ENCODE results near the gene IKBKE. TPM values are rescaled to one million over a fixed set of nuclear protein-coding genes. Genes with fewer than 3 reads are reported as not detected.

The IKBKE gene
- total and polyA plus RNA-seq, 4 donors = 4.3 to 10.3 (median 5.2) TPM

DNA sequence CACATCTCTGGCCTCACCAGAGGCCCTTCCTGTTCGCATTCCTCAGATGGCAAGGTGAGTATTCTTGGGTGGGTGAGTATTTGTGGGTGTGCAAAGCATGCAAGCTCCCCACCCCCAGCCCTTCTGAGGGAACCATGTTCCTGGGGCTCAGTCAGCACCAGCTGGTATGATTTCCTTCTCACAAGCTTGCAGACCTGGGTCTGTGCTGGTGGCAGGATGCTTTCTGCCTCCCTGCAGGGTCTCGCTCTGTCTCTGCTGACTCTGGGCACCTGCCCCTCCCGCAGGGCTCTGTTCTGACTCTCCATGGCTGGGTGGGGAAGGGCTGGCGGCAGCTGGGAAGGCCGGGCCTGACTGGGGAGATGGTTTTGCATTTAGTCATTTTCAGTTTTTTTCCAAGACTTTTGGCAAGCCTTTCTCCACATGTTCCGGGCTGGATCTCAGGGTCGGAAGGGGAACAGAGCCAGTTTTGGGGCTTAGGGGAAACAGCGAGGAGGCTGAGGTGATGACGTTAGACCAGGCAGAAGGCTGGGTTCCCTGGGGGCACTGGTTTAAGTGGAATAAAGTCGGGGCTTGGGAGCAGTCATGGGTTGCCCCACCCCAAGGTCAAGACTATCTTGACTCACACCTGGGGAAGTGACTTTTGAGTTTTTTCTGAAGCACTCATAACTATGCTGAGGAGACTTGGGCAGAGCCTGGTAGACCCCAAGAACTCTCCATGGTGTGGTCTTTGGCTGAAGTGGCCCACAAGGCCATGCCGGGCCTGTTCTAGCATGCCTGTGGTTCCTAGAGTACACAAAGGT lies 43.2 kb downstream of the IKBKE start:
- WGBS, 2 donors = 18 to 19% methylated on average over 11 of the region's 11 CpGs
- intact Hi-C loops (cut with DNase I) = loop anchor here in 1 of 2 donors (2.0 kb wide), 1 partner anchor 27 kb away; no protein-coding TSS in a partner anchor
- DNase-seq = peak; percentile 90
- H3K36me3 ChIP-seq (ENCODE audit: control insufficient read depth in 1 of 2, insufficient read depth in 2 of 2, low read length in 1 of 2) = no peaks in the 10 kb centered on the region
- H3K4me3 ChIP-seq (ENCODE audit: low read length in 2 of 2) = no peak overlapping the region
- ATAC-seq (ENCODE audit: low FRiP score) = peak; percentile 81
- H3K9me3 ChIP-seq (ENCODE audit: control insufficient read depth, low read length) = no peaks in the 10 kb centered on the region
- no peaks in the 10 kb centered on the region for H3K27me3 ChIP-seq (ENCODE audit: control insufficient read depth in 1 of 2, insufficient read depth in 2 of 2, low read length in 1 of 2)
- H3K4me1 ChIP-seq (ENCODE audit: control insufficient read depth in 1 of 2, insufficient read depth in 2 of 2, low read length in 2 of 2) = no peaks in the 10 kb centered on the region
- H3K27ac ChIP-seq (ENCODE audit: low read depth in 1 of 2, low read length in 2 of 2) = no peak overlapping the region

DNA sequence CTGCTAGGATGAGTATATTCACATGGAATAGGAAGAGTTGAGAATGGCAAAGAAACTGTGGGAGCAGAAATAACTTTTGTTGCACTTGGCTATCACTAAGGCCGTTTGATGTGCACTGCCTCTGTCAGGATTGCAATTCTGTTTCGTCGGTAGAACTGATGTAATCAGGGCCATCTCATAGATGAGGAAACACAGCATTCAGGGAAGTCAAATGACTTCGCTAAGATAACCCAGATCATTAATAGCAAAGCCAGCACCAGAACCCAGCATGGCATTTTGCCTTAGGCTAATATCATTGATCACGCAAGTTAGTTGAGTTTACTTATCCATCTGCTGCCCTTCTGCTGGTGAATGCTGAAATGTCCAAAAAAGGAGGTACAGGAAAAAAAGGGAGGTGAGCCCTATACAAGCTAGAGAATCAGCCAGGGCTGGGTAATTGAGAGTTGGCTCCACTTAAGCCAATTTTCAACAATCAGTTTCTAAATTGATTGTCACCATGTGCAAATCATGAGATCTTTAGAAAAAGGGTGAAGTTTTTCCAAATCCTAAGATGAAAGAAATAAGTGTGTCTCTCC lies 44.6 kb downstream of the IKBKE start:
- intact Hi-C loops (cut with DNase I) = loop anchor here in 1 of 2 donors (2.0 kb wide), 1 partner anchor 26 kb away; no protein-coding TSS in a partner anchor
- ATAC-seq (ENCODE audit: low FRiP score) (no peak), DNase-seq (peak in 1 of 2 donors; percentile 15)
- no peaks in the 10 kb centered on the region for H3K36me3 ChIP-seq (ENCODE audit: control insufficient read depth in 1 of 2, insufficient read depth in 2 of 2, low read length in 1 of 2)
- H3K4me1 ChIP-seq (ENCODE audit: control insufficient read depth in 1 of 2, insufficient read depth in 2 of 2, low read length in 2 of 2) = no peaks in the 10 kb centered on the region
- H3K4me3 ChIP-seq (ENCODE audit: low read length in 2 of 2) = no peak overlapping the region
- no peaks in the 10 kb centered on the region for H3K27me3 ChIP-seq (ENCODE audit: control insufficient read depth in 1 of 2, insufficient read depth in 2 of 2, low read length in 1 of 2)
- WGBS, 2 donors = 87 to 91% methylated on average over 5 of the region's 5 CpGs
- H3K9me3 ChIP-seq (ENCODE audit: control insufficient read depth, low read length) = no peaks in the 10 kb centered on the region
- H3K27ac ChIP-seq (ENCODE audit: low read depth in 1 of 2, low read length in 2 of 2) = no peak overlapping the region

DNA sequence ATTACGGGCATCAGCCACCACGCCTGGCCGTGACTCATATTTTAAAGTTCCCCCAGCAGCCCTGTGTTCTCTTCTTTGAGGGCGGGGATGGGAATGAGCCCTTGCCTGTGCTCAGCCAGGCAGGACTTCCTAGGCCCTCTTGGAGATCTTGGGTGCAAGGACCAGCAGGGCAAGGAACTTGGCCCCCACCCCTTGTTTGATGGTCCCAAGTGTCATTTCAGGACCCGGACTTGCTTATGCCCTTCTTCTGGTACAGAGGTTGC lies 46.4 kb downstream of the IKBKE start:
- Histone ChIP-seq H3K4me1 (ENCODE audit: control insufficient read depth in 1 of 2, insufficient read depth in 2 of 2, low read length in 2 of 2) (no peaks in the 10 kb centered on the region), H3K36me3 (ENCODE audit: control insufficient read depth in 1 of 2, insufficient read depth in 2 of 2, low read length in 1 of 2) (no peaks in the 10 kb centered on the region), H3K27me3 (ENCODE audit: control insufficient read depth in 1 of 2, insufficient read depth in 2 of 2, low read length in 1 of 2) (no peaks in the 10 kb centered on the region), H3K4me3 (ENCODE audit: low read length in 2 of 2) (no peak overlapping the region), H3K9me3 (ENCODE audit: control insufficient read depth, low read length) (no peaks in the 10 kb centered on the region), H3K27ac (ENCODE audit: low read depth in 1 of 2, low read length in 2 of 2) (no peak overlapping the region)
- 70 to 100% methylated on average over 5 of the region's 5 CpGs for WGBS, 2 donors
- intact Hi-C loops (cut with DNase I) = no loop called here
- no peak for ATAC-seq (ENCODE audit: low FRiP score)
- DNase-seq = peak; percentile 25 to 46

DNA sequence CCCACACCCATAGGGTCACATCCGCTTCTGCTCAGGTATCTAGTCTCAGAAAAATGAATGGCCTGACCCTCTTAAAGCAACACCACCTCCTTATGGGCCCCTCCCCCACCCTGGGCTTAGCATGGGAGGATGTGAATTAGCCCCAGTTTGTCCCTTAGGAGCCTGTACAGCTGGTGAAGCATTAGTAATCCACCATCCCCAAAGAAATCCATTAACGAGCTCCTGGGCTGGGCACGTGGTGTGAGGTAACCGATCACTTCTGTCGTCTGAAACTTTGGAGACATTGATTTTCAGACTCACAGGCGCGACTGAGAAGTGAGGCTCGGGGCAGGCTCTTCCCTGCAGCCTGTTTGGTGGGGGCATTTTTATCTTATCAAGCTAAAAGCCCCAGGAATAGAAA lies 47.5 kb downstream of the IKBKE start:
- intact Hi-C loops (cut with DNase I) = no loop called here
- Histone ChIP-seq H3K27ac (ENCODE audit: low read depth in 1 of 2, low read length in 2 of 2) (no peak overlapping the region), H3K27me3 (ENCODE audit: control insufficient read depth in 1 of 2, insufficient read depth in 2 of 2, low read length in 1 of 2) (no peaks in the 10 kb centered on the region), H3K4me1 (ENCODE audit: control insufficient read depth in 1 of 2, insufficient read depth in 2 of 2, low read length in 2 of 2) (no peaks in the 10 kb centered on the region), H3K4me3 (ENCODE audit: low read length in 2 of 2) (no peak overlapping the region), H3K9me3 (ENCODE audit: control insufficient read depth, low read length) (no peaks in the 10 kb centered on the region), H3K36me3 (ENCODE audit: control insufficient read depth in 1 of 2, insufficient read depth in 2 of 2, low read length in 1 of 2) (no peaks in the 10 kb centered on the region)
- 88 to 90% methylated on average over 8 of the region's 8 CpGs for WGBS, 2 donors
- ATAC-seq (ENCODE audit: low FRiP score) (no peak), DNase-seq (peak; percentile 29 to 33)

DNA sequence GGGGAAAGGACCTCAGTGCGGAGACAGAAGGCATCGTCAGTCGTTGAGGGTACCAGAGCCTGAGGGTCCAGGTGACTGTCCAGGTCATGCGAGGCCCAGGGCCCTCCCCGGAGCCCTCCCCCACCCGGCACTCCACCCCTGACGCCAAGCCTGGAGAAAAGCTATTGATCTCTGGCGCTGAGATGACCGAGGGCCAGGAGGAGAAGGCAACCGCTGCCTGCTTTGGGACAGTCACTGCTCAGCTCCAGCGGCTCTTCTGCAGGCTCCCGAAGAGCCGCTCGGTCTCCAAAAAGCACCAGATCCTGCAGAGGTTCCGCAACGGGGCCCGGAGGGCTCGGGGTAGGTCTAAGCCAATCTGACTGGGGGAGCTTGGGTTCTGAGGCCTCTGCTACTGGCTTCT lies 47.9 kb downstream of the IKBKE start:
- DNase-seq (peak; percentile 22 to 52), ATAC-seq (ENCODE audit: low FRiP score) (no peak)
- no peaks in the 10 kb centered on the region for H3K27me3 ChIP-seq (ENCODE audit: control insufficient read depth in 1 of 2, insufficient read depth in 2 of 2, low read length in 1 of 2)
- H3K4me1 ChIP-seq (ENCODE audit: control insufficient read depth in 1 of 2, insufficient read depth in 2 of 2, low read length in 2 of 2) = no peaks in the 10 kb centered on the region
- WGBS, 2 donors = 92 to 93% methylated on average over 18 of the region's 18 CpGs
- H3K9me3 ChIP-seq (ENCODE audit: control insufficient read depth, low read length) = no peaks in the 10 kb centered on the region
- no peaks in the 10 kb centered on the region for H3K36me3 ChIP-seq (ENCODE audit: control insufficient read depth in 1 of 2, insufficient read depth in 2 of 2, low read length in 1 of 2)
- intact Hi-C loops (cut with DNase I) = no loop called here
- H3K27ac ChIP-seq (ENCODE audit: low read depth in 1 of 2, low read length in 2 of 2) = no peak overlapping the region
- H3K4me3 ChIP-seq (ENCODE audit: low read length in 2 of 2) = no peak overlapping the region

DNA sequence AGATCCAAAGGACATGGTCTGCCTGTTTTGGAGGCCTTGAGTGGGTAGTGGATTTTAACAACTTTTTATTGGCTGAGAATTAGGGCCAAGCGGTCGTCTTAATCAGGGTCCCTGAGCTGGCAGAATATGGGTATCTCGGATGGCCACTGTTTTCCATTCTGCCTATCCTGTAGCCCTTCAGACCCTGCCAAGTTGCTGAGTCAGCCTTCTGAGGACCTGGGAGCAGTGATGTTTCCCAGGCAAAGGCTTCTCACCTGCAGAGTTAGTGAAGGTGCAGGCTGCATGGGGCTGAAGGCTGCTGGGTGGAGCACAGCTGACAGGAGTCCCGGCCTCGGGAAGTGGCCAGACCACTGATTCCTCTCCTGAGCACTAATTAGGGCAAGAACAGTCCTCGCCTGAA lies 48.5 kb downstream of the IKBKE start:
- no peaks in the 10 kb centered on the region for H3K9me3 ChIP-seq (ENCODE audit: control insufficient read depth, low read length)
- 95 to 97% methylated on average over 6 of the region's 6 CpGs for WGBS, 2 donors
- no peaks in the 10 kb centered on the region for H3K4me1 ChIP-seq (ENCODE audit: control insufficient read depth in 1 of 2, insufficient read depth in 2 of 2, low read length in 2 of 2)
- H3K27ac ChIP-seq (ENCODE audit: low read depth in 1 of 2, low read length in 2 of 2) = no peak overlapping the region
- no peaks in the 10 kb centered on the region for H3K36me3 ChIP-seq (ENCODE audit: control insufficient read depth in 1 of 2, insufficient read depth in 2 of 2, low read length in 1 of 2)
- intact Hi-C loops (cut with DNase I) = no loop called here
- no peak overlapping the region for H3K4me3 ChIP-seq (ENCODE audit: low read length in 2 of 2)
- no peaks in the 10 kb centered on the region for H3K27me3 ChIP-seq (ENCODE audit: control insufficient read depth in 1 of 2, insufficient read depth in 2 of 2, low read length in 1 of 2)
- ATAC-seq (ENCODE audit: low FRiP score) (no peak), DNase-seq (peak; percentile 26 to 36)

DNA sequence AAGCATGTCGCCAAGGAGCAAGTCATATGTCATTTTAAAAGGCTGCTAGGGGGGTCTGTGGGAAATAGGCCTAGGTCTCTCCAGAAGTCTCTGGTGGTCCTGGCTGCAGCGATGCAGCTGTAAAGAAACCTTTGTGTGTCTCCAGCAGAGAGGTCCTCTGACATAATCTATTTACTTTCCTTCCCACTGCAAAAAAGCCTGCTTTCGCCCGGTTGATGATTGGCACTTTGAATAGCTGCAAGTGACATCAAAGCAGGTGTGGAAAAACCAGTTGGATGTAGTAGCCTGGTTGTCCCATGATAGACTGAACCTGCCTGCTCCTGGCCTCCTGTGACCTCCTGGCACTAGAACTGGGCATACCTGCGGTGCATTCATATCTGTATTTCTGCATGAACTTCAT lies 50.9 kb downstream of the IKBKE start:
- intact Hi-C loops (cut with DNase I) = no loop called here
- H3K27me3 ChIP-seq (ENCODE audit: control insufficient read depth in 1 of 2, insufficient read depth in 2 of 2, low read length in 1 of 2) = no peaks in the 10 kb centered on the region
- no peaks in the 10 kb centered on the region for H3K36me3 ChIP-seq (ENCODE audit: control insufficient read depth in 1 of 2, insufficient read depth in 2 of 2, low read length in 1 of 2)
- peak; percentile 15 to 18 for DNase-seq
- 84 to 92% methylated on average over 5 of the region's 5 CpGs for WGBS, 2 donors
- H3K4me3 ChIP-seq (ENCODE audit: low read length in 2 of 2) = no peak overlapping the region
- H3K27ac ChIP-seq (ENCODE audit: low read depth in 1 of 2, low read length in 2 of 2) = no peak overlapping the region
- no peaks in the 10 kb centered on the region for H3K4me1 ChIP-seq (ENCODE audit: control insufficient read depth in 1 of 2, insufficient read depth in 2 of 2, low read length in 2 of 2)
- no peaks in the 10 kb centered on the region for H3K9me3 ChIP-seq (ENCODE audit: control insufficient read depth, low read length)
- ATAC-seq (ENCODE audit: low FRiP score) = no peak

DNA sequence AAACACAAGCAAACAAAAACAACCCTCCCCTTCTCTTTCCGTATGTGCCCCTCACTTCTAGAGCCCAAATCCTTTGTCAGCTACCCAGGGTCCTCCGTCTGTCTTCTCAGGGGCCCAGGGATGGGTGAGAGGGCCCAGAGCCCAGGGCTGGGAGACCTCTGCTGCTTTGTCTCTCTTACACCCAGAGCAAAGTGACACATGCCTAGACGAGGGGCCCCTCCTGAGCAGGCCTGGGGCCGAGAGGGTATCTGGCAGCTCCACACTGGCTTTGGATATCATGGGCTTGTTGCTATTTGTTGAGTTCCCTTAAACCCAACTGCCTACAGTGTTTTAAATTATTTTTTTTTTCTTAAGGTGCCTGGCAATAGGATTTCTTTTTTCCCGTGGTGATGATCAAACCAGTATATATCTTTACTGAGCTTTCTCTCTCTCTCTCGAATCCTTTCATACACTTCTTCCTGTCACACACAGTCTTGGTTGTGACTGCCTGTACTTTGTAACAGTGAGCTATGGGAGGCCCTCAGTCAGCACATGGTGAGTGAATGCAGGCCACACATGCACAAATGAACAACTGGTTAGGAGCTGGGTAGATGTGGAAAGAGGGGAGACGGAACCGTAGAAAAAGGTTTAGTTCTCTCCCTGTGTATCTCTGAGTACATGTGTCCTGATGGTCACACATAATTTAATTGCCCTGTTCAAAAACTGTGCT lies 51.6 kb downstream of the IKBKE start:
- Histone ChIP-seq H3K27me3 (ENCODE audit: control insufficient read depth in 1 of 2, insufficient read depth in 2 of 2, low read length in 1 of 2) (no peaks in the 10 kb centered on the region), H3K4me3 (ENCODE audit: low read length in 2 of 2) (no peak overlapping the region), H3K36me3 (ENCODE audit: control insufficient read depth in 1 of 2, insufficient read depth in 2 of 2, low read length in 1 of 2) (no peaks in the 10 kb centered on the region), H3K4me1 (ENCODE audit: control insufficient read depth in 1 of 2, insufficient read depth in 2 of 2, low read length in 2 of 2) (no peaks in the 10 kb centered on the region), H3K9me3 (ENCODE audit: control insufficient read depth, low read length) (no peaks in the 10 kb centered on the region), H3K27ac (ENCODE audit: low read depth in 1 of 2, low read length in 2 of 2) (no peak overlapping the region)
- ATAC-seq (ENCODE audit: low FRiP score) = no peak
- intact Hi-C loops (cut with DNase I) = no loop called here
- WGBS, 2 donors = 91 to 96% methylated on average over 8 of the region's 8 CpGs
- DNase-seq = peak; percentile 14 to 35
